Erythroblast (primary cell): ENCODE data around the gene PRMT7.

Experiments
- GATA1 ChIP-seq: IDR thresholded peaks from 2 replicates; pipeline ENCODE4 v1.6.1; 2011; ENCODE audit warnings: low read depth, mild to moderate bottlenecking, control low read depth, low read length, moderate library complexity
- POLR2A ChIP-seq: IDR thresholded peaks from 2 replicates; pipeline ENCODE4 v1.6.1; 2011; ENCODE audit warnings: mild to moderate bottlenecking, low read length

DNA sequence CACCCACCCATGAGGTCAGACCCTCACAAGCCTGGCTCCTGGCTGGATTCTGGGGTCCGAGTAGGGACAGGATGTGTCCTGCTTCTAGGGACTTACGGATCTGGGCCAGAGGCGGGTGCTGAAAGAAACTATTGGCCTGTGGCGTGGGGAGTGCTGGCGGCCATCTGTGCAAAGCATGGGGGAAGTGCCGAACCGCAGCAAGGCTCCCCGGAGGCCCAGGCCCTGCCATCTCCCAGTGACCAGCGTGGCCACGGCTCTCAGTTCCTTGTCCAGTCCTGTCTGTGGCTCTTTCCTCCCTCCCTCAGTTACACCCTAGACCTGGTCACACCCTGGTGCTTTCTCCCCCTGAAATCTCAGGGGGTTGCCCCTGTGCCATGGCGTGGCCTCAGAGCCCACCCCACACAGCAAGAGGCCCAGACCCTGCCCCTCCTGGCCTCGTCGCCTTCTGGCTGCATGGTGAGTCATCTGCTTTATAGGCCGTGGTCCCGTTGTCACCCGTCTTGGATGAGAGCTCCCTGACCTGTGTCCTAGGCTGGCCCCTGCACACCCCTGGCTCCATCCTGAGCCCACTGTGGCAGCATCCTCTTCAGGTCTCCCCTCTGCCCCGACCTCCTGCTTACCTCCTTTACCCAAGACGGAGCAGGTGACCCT, 54.5 kb downstream of the PRMT7 start:
- TF ChIP-seq POLR2A (no peak), GATA1 (no peak)
